K562 (cell line): ENCODE results near the gene MTIF3. TPM values are rescaled to one million over a fixed set of nuclear protein-coding genes. Genes with fewer than 3 reads are reported as not detected.

Experiments used
- BRD9 ChIP-seq: fragments of 450-650 bp; IDR thresholded peaks from 2 replicates; pipeline ENCODE4 v1.6.1; 2018; ENCODE audit warnings: low read depth; ENCODE audit not compliant: partially characterized antibody
- CBFA2T2 ChIP-seq: fragments of 450-650 bp; conservative IDR thresholded peaks from 2 replicates; pipeline ENCODE4 v1.6.1; 2017; ENCODE audit warnings: mild to moderate bottlenecking
- CREB3 ChIP-seq: fragments of 450-650 bp; conservative IDR thresholded peaks from 2 replicates; pipeline ENCODE4 v1.6.1; 2016; ENCODE audit warnings: missing genetic modification characterization, low read depth, mild to moderate bottlenecking, missing compliant biosample characterization, moderate library complexity
- CREM ChIP-seq: IDR thresholded peaks from 2 replicates; pipeline ENCODE4 v1.6.1; 2014; ENCODE audit warnings: antibody characterized with exemption, low read depth
- DMBX1 ChIP-seq: fragments of 250-450 bp; sonication (Bioruptor Pico); IDR thresholded peaks from 2 replicates; pipeline ENCODE4 v1.8.0; 2022; ENCODE audit warnings: inconsistent platforms, mild to moderate bottlenecking, moderate library complexity, borderline replicate concordance
- ELF4 ChIP-seq: fragments of 450-650 bp; formaldehyde crosslinking; IDR thresholded peaks from 2 replicates; pipeline ENCODE4 v1.4.0; 2022; ENCODE audit warnings: missing genetic modification characterization
- GMEB1 ChIP-seq: fragments of 250-450 bp; sonication (Bioruptor Pico); IDR thresholded peaks from 2 replicates; pipeline ENCODE4 v1.4.0; 2020; ENCODE audit warnings: mild to moderate bottlenecking
- MEF2D ChIP-seq: conservative IDR thresholded peaks from 2 replicates; pipeline ENCODE4 v1.6.1; 2016; ENCODE audit warnings: low read depth, missing genetic modification characterization, missing compliant biosample characterization
- NCOA1 ChIP-seq: fragments of 450-650 bp; IDR thresholded peaks from 2 replicates; pipeline ENCODE4 v1.6.1; 2016; ENCODE audit warnings: low read depth
- TSC22D4 ChIP-seq: fragments of 450-650 bp; IDR thresholded peaks from 2 replicates; pipeline ENCODE4 v1.6.1; 2016; ENCODE audit warnings: missing genetic modification characterization, missing biosample characterization, control low read depth
- XRCC3 ChIP-seq: fragments of 450-650 bp; IDR thresholded peaks from 2 replicates; pipeline ENCODE4 v1.6.1; 2017; ENCODE audit warnings: mild to moderate bottlenecking, moderate library complexity
- ZNF316 ChIP-seq: fragments of 450-650 bp; IDR thresholded peaks from 2 replicates; pipeline ENCODE4 v1.6.1; 2016
- ZNF592 ChIP-seq: fragments of 450-650 bp; IDR thresholded peaks from 2 replicates; pipeline ENCODE4 v1.6.1; 2017; ENCODE audit warnings: antibody characterized with exemption, mild to moderate bottlenecking
- polyA plus RNA-seq, 8 experiments: library from polyadenylated mRNA; depleted of rRNA in 4 of 8; stranded (reverse) in 5 of 8; unstranded in 3 of 8; fragments of >200 nt; fragmentation: Nextera tagmentation in 2 of 8; fragmentation: Illumina TruSeq in 1 of 8; extraction: Ambion mirVana in 2 of 8; extraction: Trizol in 1 of 8; gene quantifications; 2 replicates each; pipeline versions ENCODE4 v1.2.1 to v1.2.3, GENCODE V29; 2011 to 2014; ENCODE audit warnings: inconsistent platforms in 1 of 8, missing spikeins in 1 of 8
- total RNA-seq, 7 experiments: library from RNA; depleted of rRNA in 6 of 7; stranded (reverse); fragments of >200 nt in 6 of 7; fragmentation: Illumina TruSeq in 2 of 7; extraction: Trizol in 2 of 7; gene quantifications; 2 replicates each; pipeline versions ENCODE4 v1.2.1 to v1.2.3, GENCODE V29; 2011 to 2021; ENCODE audit warnings: low replicate concordance in 1 of 7
- TF ChIP-seq, protein P1 (sequence below), 2 experiments: fragments of 150-350 bp in 1 of 2; IDR thresholded peaks; 2 replicates each; pipeline ENCODE4 v1.6.1; 2012 to 2016; ENCODE audit warnings: low read depth in 2 of 2, low read length in 2 of 2, mild to moderate bottlenecking in 1 of 2, moderate library complexity in 1 of 2
- TF ChIP-seq, protein P2 (sequence below): sonication (generic); formaldehyde crosslinking; IDR thresholded peaks from 2 replicates; pipeline ENCODE4 v1.8.1; 2023; ENCODE audit warnings: mild to moderate bottlenecking, missing genetic modification reagents

The MTIF3 gene
- total and polyA plus RNA-seq, 9 of the 15 experiments (the other 6 are each of a cell fraction or from before 2014, with no cell fraction given), result 23.5 to 73.6 (median 45.2) TPM

DNA sequence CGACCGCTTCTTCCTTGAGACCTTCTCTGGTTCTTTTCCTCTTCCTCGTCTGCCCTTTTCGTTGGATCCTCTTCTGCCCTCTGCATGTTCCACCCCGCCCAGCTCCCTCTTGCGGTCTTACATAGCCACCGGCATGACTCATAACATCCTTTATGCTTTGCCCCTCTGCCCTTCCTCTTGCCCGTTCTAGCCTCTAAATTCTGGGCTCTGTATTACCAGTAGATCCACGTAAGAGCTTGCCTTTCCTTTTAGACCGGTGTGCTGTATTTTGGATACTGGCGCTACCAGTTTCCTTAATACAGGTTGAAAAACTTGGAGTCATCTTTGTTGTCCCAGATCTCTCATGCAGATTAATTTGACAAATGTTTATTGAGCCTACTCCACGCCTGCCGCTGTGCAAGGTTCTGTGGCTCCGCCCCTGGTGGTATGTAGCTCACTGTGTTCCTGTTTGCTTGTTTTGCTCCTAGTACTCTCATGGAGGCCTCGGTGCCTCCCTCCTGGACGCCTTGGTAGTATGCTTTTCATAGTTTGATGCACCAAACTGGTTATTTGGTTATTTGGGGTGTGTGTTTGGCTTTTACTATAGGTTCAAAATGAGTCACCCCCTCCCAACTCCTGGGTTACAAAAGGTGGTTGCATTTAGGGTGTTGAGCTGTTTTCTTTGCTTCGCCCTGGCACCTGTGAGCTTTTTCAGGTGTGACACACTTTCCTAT lies 24.3 kb downstream of the MTIF3 start (continued):
- TF ChIP-seq CREM (peak; percentile 22; the same call in 1 of the 2 replicates), GMEB1 (CRISPR knock-in tag) (no peak; the same call in 1 of the 2 replicates), ELF4 (CRISPR knock-in tag) (0 out of 2 replicates have a peak, but pooled peaks have one; percentile 8), ZNF592 (peak; percentile 74), MEF2D (tag) (no peak), XRCC3 (no peak), BRD9 (peak; percentile 61), NCOA1 (no peak), TSC22D4 (tag) (no peak), DMBX1 (CRISPR knock-in tag) (no peak), CREB3 (tag) (no peak), ZNF316 (peak; percentile 38; the same call in 1 of the 2 replicates), CBFA2T2 (no peak)
- TF ChIP-seq, protein P1, sequence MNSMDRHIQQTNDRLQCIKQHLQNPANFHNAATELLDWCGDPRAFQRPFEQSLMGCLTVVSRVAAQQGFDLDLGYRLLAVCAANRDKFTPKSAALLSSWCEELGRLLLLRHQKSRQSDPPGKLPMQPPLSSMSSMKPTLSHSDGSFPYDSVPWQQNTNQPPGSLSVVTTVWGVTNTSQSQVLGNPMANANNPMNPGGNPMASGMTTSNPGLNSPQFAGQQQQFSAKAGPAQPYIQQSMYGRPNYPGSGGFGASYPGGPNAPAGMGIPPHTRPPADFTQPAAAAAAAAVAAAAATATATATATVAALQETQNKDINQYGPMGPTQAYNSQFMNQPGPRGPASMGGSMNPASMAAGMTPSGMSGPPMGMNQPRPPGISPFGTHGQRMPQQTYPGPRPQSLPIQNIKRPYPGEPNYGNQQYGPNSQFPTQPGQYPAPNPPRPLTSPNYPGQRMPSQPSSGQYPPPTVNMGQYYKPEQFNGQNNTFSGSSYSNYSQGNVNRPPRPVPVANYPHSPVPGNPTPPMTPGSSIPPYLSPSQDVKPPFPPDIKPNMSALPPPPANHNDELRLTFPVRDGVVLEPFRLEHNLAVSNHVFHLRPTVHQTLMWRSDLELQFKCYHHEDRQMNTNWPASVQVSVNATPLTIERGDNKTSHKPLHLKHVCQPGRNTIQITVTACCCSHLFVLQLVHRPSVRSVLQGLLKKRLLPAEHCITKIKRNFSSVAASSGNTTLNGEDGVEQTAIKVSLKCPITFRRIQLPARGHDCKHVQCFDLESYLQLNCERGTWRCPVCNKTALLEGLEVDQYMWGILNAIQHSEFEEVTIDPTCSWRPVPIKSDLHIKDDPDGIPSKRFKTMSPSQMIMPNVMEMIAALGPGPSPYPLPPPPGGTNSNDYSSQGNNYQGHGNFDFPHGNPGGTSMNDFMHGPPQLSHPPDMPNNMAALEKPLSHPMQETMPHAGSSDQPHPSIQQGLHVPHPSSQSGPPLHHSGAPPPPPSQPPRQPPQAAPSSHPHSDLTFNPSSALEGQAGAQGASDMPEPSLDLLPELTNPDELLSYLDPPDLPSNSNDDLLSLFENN (IDR thresholded peaks at IDR 0.05; ENCODE audit: low read depth in 2 of 2, low read length in 2 of 2), result no peak
- TF ChIP-seq, protein P2, sequence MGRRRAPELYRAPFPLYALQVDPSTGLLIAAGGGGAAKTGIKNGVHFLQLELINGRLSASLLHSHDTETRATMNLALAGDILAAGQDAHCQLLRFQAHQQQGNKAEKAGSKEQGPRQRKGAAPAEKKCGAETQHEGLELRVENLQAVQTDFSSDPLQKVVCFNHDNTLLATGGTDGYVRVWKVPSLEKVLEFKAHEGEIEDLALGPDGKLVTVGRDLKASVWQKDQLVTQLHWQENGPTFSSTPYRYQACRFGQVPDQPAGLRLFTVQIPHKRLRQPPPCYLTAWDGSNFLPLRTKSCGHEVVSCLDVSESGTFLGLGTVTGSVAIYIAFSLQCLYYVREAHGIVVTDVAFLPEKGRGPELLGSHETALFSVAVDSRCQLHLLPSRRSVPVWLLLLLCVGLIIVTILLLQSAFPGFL (CRISPR knock-in tag), result no peak
